Thoracic aorta (tissue), 2 donors: ENCODE data around the gene IL1RAPL2. TPM values are rescaled to one million over a fixed set of nuclear protein-coding genes. Genes with fewer than 3 reads are reported as not detected.

Source experiments
- ATAC-seq: fragments of 150-250 bp; one replicate; pipeline ENCODE4 v1.8.0; 2017; ENCODE audit warnings: low read depth; ENCODE audit not compliant: insufficient number of reproducible peaks, low FRiP score
- DNase-seq: peaks from one replicate; pipeline ENCODE4 v3.0.0-alpha.2; 2020; ENCODE audit warnings: low spot score
- H3K27ac ChIP-seq, 2 donors: fragments of 200-600 bp; sonication (generic); 1 replicate in 1 of 2; 2 replicates in 1 of 2; pipeline ENCODE4 v1.5.1; 2016; ENCODE audit warnings: mild to moderate bottlenecking in 2 of 2, moderate library complexity in 2 of 2
- H3K27me3 ChIP-seq: fragments of 200-600 bp; sonication (generic); replicated peaks from 2 replicates; pipeline ENCODE4 v1.6.0; 2016; ENCODE audit warnings: mild to moderate bottlenecking; ENCODE audit not compliant: insufficient read depth
- H3K36me3 ChIP-seq: fragments of 200-600 bp; sonication (generic); one replicate; pipeline ENCODE4 v1.5.1; 2016
- H3K4me1 ChIP-seq, 2 donors: fragments of 200-600 bp; sonication (generic); 1 replicate in 1 of 2; 2 replicates in 1 of 2; pipeline versions ENCODE4 v1.5.1 to v1.6.0; 2016; ENCODE audit warnings: low read depth in 2 of 2, mild to moderate bottlenecking in 1 of 2; ENCODE audit not compliant: control insufficient read depth in 1 of 2
- H3K4me3 ChIP-seq: fragments of 200-600 bp; sonication (generic); 2 replicates; pipeline ENCODE4 v1.5.1; 2016; ENCODE audit warnings: mild to moderate bottlenecking
- H3K9me3 ChIP-seq: fragments of 200-600 bp; sonication (generic); 2 replicates; pipeline ENCODE4 v1.5.1; 2016
- CTCF ChIP-seq: fragments of 200-600 bp; sonication (generic); IDR thresholded peaks from one replicate; pipeline ENCODE4 v1.5.1; 2019; ENCODE audit warnings: antibody characterized with exemption
- total RNA-seq, 2 donors: library from RNA; depleted of rRNA; stranded (reverse); fragments of >200 nt; gene quantifications; one replicate each; pipeline versions ENCODE4 v1.1.0 to v1.2.3, GENCODE V29; 2016

Gene IL1RAPL2
- total RNA-seq, 2 donors from 2014 or later = not detected

GRCh38 chrX:104660092-104660491 is 94.1 kb downstream of the IL1RAPL2 start:
- H3K4me1 ChIP-seq = no peaks in the 10 kb centered on the region
- H3K36me3 ChIP-seq = no peaks in the 10 kb centered on the region
- no peak for TF ChIP-seq CTCF
- H3K27ac ChIP-seq = no peak overlapping the region
- H3K4me3 ChIP-seq = no peak overlapping the region
- no peak for ATAC-seq
- DNase-seq = no peak
- no peaks in the 10 kb centered on the region for H3K27me3 ChIP-seq
- no peaks in the 10 kb centered on the region for H3K9me3 ChIP-seq

GRCh38 chrX:104662694-104663093 is 96.7 kb downstream of the IL1RAPL2 start:
- H3K27ac ChIP-seq = no peak overlapping the region
- ATAC-seq (no peak), DNase-seq (no peak)
- no peaks in the 10 kb centered on the region for H3K4me1 ChIP-seq
- no peaks in the 10 kb centered on the region for H3K36me3 ChIP-seq
- H3K9me3 ChIP-seq = no peaks in the 10 kb centered on the region
- H3K27me3 ChIP-seq = no peaks in the 10 kb centered on the region
- H3K4me3 ChIP-seq = no peak overlapping the region
- no peak for TF ChIP-seq CTCF

GRCh38 chrX:104665691-104666090 is 99.7 kb downstream of the IL1RAPL2 start:
- ATAC-seq (no peak), DNase-seq (no peak)
- no peaks in the 10 kb centered on the region for H3K9me3 ChIP-seq
- no peaks in the 10 kb centered on the region for H3K27me3 ChIP-seq
- no peak for TF ChIP-seq CTCF
- H3K4me1 ChIP-seq = no peaks in the 10 kb centered on the region
- no peak overlapping the region for H3K4me3 ChIP-seq
- no peaks in the 10 kb centered on the region for H3K36me3 ChIP-seq
- H3K27ac ChIP-seq = no peak overlapping the region

- H3K4me3 ChIP-seq = no peak overlapping the region
- no peaks in the 10 kb centered on the region for H3K9me3 ChIP-seq
- H3K36me3 ChIP-seq = no peaks in the 10 kb centered on the region
- ATAC-seq = no peak
- H3K4me1 ChIP-seq = no peaks in the 10 kb centered on the region
- TF ChIP-seq CTCF = no peak
- no peak overlapping the region for H3K27ac ChIP-seq
- no peak for DNase-seq
- no peaks in the 10 kb centered on the region for H3K27me3 ChIP-seq
These were observed 102.6 kb downstream of the IL1RAPL2 start for GRCh38 chrX:104668550-104668949.

GRCh38 chrX:104669063-104669462 is 103.1 kb downstream of the IL1RAPL2 start:
- ATAC-seq = no peak

More at GRCh38 chrX:104669063-104669462, 103.1 kb downstream of the IL1RAPL2 start:
- H3K27ac ChIP-seq = no peak overlapping the region
- no peak overlapping the region for H3K4me3 ChIP-seq
- H3K27me3 ChIP-seq = no peaks in the 10 kb centered on the region
- no peak for TF ChIP-seq CTCF
- H3K9me3 ChIP-seq = no peaks in the 10 kb centered on the region
- no peaks in the 10 kb centered on the region for H3K4me1 ChIP-seq
- DNase-seq = no peak
- no peaks in the 10 kb centered on the region for H3K36me3 ChIP-seq
